ENCODE results near the gene STT3B. TPM values are rescaled to one million over a fixed set of nuclear protein-coding genes. Genes with fewer than 3 reads are reported as not detected.

STT3B gene
- total and polyA plus RNA-seq, 2 of the 13 experiments (the other 11 are each of a cell fraction or from before 2014, with no cell fraction given), result 85.0 to 205 TPM

DNA sequence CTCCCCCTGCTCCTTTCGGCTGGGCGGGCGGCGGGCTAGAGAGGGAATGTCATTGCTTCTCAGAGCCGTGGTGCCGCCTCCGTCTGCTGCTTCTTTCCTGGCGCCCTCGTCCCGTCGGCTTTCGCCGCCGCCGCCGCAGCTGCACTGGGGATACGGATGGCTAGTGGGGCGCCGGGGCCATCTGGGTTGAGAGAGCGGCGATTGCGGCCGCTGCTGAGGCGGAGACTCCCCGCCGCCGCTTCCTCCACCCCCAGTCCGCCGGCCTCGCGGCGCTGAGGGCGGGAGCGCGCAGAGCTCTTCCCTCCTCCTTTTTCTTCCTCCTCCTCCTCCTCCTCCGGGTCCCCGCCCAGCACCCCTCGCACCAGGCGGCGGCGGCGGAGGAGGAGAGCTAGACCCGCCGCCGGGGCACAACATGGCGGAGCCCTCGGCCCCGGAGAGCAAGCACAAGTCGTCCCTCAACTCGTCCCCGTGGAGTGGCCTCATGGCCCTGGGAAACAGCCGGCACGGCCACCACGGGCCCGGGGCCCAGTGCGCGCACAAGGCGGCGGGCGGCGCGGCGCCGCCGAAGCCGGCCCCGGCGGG, at the start of gene STT3B (continued):
- TF ChIP-seq NR0B2 (CRISPR knock-in tag; IDR thresholded peaks at IDR 0.05) (no peak), RXRB (CRISPR knock-in tag; IDR thresholded peaks at IDR 0.05; ENCODE audit: borderline replicate concordance) (no peak), ZC3H4 (CRISPR knock-in tag; IDR thresholded peaks at IDR 0.05; ENCODE audit: borderline replicate concordance) (no peak), DRAP1 (CRISPR knock-in tag; IDR thresholded peaks at IDR 0.05) (peak; percentile 11; the same call in 1 of the 2 replicates), ZNF263 (CRISPR knock-in tag; IDR thresholded peaks at IDR 0.05) (peak; percentile 91), ZSCAN12 (CRISPR knock-in tag; IDR thresholded peaks at IDR 0.05) (no peak), CSRNP1 (CRISPR knock-in tag; IDR thresholded peaks at IDR 0.05) (no peak; the same call in 1 of the 2 replicates), ZBTB44 (CRISPR knock-in tag; IDR thresholded peaks at IDR 0.05) (no peak), ZSCAN9 (CRISPR knock-in tag; IDR thresholded peaks at IDR 0.05; ENCODE audit: borderline replicate concordance) (no peak; the same call in 1 of the 2 replicates), DDIT3 (CRISPR knock-in tag; IDR thresholded peaks at IDR 0.05) (no peak), EEA1 (CRISPR knock-in tag; IDR thresholded peaks at IDR 0.05; ENCODE audit: borderline replicate concordance) (no peak), ZBTB2 (CRISPR knock-in tag; IDR thresholded peaks at IDR 0.05; ENCODE audit: low read depth) (no peak; the same call in none of the 2 replicates)
- TF ChIP-seq, protein P1, sequence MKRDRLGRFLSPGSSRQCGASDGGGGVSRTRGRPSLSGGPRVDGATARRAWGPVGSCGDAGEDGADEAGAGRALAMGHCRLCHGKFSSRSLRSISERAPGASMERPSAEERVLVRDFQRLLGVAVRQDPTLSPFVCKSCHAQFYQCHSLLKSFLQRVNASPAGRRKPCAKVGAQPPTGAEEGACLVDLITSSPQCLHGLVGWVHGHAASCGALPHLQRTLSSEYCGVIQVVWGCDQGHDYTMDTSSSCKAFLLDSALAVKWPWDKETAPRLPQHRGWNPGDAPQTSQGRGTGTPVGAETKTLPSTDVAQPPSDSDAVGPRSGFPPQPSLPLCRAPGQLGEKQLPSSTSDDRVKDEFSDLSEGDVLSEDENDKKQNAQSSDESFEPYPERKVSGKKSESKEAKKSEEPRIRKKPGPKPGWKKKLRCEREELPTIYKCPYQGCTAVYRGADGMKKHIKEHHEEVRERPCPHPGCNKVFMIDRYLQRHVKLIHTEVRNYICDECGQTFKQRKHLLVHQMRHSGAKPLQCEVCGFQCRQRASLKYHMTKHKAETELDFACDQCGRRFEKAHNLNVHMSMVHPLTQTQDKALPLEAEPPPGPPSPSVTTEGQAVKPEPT (CRISPR knock-in tag; IDR thresholded peaks at IDR 0.05; ENCODE audit: low read depth), result no peak
- TF ChIP-seq, protein P2, sequence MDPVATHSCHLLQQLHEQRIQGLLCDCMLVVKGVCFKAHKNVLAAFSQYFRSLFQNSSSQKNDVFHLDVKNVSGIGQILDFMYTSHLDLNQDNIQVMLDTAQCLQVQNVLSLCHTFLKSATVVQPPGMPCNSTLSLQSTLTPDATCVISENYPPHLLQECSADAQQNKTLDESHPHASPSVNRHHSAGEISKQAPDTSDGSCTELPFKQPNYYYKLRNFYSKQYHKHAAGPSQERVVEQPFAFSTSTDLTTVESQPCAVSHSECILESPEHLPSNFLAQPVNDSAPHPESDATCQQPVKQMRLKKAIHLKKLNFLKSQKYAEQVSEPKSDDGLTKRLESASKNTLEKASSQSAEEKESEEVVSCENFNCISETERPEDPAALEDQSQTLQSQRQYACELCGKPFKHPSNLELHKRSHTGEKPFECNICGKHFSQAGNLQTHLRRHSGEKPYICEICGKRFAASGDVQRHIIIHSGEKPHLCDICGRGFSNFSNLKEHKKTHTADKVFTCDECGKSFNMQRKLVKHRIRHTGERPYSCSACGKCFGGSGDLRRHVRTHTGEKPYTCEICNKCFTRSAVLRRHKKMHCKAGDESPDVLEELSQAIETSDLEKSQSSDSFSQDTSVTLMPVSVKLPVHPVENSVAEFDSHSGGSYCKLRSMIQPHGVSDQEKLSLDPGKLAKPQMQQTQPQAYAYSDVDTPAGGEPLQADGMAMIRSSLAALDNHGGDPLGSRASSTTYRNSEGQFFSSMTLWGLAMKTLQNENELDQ (CRISPR knock-in tag; IDR thresholded peaks at IDR 0.05; ENCODE audit: borderline replicate concordance), result no peak
- TF ChIP-seq, protein P3, sequence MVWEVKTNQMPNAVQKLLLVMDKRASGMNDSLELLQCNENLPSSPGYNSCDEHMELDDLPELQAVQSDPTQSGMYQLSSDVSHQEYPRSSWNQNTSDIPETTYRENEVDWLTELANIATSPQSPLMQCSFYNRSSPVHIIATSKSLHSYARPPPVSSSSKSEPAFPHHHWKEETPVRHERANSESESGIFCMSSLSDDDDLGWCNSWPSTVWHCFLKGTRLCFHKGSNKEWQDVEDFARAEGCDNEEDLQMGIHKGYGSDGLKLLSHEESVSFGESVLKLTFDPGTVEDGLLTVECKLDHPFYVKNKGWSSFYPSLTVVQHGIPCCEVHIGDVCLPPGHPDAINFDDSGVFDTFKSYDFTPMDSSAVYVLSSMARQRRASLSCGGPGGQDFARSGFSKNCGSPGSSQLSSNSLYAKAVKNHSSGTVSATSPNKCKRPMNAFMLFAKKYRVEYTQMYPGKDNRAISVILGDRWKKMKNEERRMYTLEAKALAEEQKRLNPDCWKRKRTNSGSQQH (CRISPR knock-in tag; IDR thresholded peaks at IDR 0.05; ENCODE audit: low read depth), result no peak; the same call in 1 of the 2 replicates
- TF ChIP-seq, protein P4, sequence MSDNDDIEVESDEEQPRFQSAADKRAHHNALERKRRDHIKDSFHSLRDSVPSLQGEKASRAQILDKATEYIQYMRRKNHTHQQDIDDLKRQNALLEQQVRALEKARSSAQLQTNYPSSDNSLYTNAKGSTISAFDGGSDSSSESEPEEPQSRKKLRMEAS (IDR thresholded peaks at IDR 0.05), result no peak; the same call in 1 of the 2 replicates
